GM21360 (cell line): ENCODE measurements around the gene S100A6.

Experiments used
- ATAC-seq: cut with Tn5 transposase; IDR thresholded peaks from one replicate; pipeline ENCODE4 v1.9.1; 2021; ENCODE audit warnings: mild to moderate bottlenecking, moderate library complexity; ENCODE audit not compliant: unreplicated experiment

Gene S100A6

DNA sequence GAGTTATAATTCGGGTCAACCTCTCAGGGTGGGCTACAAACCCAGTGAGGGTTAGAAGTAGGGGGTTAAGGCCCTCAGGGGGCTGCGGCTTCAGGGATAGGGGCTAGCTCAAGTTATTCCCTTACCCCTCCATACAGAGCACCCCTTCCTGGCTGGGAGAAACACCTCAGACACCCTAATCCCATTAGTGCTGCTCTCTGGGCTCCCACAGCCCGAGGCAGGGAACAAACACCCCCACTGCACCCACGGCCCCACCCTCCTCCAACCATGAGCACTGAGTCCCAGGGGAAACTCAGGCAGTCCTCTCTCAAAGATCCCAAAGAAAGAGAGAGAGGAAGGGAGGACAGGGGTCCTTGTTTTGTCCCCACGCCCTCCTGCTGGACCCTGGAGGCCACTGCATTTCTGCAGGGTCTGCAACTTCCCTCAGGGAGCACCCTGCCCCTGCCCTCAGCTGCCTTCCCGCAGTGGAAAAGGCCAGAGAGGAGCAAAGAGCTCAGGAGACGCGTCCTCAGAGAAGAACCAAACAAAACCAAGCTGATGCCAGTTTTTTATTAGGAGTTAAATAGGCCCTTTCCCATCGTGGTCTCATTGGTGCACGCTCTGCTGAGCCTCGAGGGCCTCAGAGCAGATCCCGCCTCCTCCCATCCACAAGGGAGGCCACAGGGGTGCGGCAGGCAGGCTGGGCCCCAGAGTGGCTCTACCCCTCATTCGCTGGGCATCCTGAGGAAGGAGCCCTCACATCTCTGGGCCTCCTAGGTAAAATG, 11.2 kb upstream of the S100A6 start:
- no peak for ATAC-seq

DNA sequence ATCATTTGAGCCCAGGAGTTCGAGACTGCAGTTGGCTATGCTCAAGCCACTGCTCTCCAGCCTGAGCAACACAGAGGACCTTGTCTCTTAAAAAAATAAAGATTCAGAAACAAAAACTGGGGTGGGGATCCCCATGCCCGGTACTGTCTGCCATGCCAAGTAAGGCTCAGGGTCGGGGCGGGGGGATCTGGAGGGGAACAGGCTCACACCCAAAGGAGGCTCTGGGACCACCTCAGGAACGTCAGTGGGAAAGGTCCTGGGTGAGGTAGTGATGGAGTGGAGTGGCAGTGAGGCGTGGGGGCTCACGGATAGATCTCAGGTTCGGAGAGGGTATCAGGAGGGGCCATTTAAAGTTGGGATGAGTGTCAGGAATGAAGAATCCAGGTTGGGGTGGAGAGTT, 10.6 kb upstream of the S100A6 start:
- ATAC-seq: no peak

DNA sequence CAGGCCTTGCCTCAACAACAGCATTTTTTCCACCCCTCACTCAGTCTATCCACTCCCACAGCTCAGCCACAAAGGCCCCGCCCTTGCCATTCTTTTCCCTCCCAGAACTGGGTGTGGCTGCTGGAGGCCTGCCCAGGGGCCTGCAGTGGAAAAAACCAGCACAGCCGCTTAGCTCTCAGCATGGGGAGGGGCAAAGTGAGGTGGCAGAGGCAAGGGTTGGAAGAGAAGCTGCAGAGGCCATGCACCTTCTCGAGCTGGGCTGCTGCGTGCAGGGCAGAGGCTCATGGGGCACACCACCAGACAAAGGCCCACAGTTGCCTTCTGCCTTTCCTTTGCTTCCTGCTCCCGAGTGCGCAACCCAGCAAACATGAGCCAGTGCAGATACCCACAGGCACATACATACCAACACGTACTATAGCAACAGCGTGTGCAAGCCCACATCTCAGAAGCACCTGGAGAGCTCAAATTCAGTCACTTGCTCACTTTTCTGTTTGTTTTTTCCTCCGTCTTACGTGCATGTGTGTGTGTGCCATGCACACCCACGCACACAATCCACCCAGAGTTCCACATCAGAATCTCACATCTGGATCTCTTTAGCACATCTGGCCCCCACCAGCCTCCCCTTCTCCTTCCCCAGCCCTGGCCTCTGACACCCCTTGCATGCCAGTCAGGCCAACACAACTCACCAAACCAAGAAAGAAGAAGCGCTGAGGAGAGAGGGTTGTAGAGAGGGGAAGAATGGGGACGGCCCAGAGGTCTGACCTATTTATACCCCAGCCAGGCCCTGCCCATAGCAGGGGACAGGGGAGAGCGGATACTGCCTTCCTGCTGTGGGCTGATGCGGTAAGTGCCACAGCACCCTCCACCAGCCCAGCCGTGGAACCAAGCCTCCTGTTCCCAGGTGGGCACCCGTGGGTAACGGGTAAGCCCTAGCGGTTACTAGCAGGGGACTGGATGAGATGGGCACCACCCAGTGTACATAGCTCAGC, 9.6 kb upstream of the S100A6 start, which contains the start of gene S100A4:
Gene S100A4, minus strand, starts transcription at position 740 of the 989 bp plus-strand sequence. CDS start 1,012 bp downstream, outside the sequence.
- no peak for ATAC-seq

GRCh38 chr1:153544453-153545066, 8.8 kb upstream of the S100A6 start:
- no peak for ATAC-seq

DNA sequence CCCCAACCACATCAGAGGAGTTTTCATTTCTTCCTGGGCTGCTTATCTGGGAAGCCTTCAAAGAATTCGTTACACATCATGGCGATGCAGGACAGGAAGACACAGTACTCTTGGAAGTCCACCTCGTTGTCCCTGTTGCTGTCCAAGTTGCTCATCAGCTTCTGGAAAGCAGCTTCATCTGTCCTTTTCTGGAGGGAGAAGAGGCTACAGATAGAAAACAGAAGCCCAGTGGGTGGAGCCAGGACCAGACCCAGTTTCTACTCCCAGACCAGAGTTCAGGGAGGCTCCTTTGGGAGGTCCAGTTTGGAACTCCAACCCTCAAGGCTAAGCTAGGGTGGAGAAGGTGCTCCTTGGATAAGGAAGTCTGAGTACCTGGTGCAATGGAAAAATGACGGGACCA, 7.9 kb upstream of the S100A6 start:
- no peak for ATAC-seq

GRCh38 chr1:153542956-153543711, 7.3 kb upstream of the S100A6 start:
- ATAC-seq: no peak

DNA sequence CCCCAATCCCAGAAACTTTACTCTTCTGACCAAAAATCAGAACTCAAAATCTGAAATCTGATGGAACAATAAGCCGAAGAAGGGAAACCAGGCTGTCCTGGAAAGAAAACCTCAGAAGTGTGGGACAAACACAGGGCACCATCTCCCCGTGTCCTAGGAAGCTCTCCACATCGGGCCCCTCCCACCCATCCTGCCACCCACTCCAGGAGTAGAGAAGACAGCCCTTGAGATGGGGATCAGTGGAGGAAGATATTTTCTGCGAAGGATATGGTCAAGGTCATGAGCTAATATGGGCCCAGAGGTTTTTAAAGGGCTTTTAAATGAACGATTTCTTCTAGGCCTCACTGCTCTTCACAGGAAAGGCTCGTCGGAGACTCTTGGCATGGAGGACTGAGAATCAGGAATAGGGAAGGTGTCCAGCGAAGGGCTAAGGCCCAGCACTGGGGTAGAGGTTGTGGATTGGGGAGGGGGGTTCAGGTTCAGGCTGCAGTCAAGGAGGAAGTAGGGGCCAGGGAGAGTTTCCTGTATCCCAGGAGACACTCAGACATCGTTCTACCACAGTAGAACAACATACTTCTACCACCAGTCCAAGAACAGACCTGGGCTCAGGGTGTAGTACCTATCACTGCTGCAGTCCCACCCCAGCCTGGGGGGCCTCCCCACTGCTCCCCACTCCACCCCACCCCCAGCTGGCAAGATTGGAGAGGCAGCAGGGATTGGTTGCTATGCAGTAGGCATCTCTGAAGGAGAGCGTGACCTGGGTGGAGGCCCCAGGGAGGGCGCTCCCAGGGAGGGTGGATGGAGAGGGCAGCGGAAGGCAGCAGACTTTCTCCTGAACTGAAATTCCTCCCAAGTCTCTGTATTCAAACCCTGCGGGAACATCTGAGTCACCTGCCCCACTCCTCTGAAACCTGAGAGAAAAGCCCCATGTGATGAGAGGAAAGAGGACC, 6.1 kb upstream of the S100A6 start:
- no peak for ATAC-seq

- ATAC-seq: no peak
Observed at GRCh38 chr1:153540394-153541361, 4.9 kb upstream of the S100A6 start, which contains the start of gene S100A5. Gene S100A5, minus strand, starts transcription at chr1:153540934. Its CDS starts 743 bp downstream, at chr1:153540191.

DNA sequence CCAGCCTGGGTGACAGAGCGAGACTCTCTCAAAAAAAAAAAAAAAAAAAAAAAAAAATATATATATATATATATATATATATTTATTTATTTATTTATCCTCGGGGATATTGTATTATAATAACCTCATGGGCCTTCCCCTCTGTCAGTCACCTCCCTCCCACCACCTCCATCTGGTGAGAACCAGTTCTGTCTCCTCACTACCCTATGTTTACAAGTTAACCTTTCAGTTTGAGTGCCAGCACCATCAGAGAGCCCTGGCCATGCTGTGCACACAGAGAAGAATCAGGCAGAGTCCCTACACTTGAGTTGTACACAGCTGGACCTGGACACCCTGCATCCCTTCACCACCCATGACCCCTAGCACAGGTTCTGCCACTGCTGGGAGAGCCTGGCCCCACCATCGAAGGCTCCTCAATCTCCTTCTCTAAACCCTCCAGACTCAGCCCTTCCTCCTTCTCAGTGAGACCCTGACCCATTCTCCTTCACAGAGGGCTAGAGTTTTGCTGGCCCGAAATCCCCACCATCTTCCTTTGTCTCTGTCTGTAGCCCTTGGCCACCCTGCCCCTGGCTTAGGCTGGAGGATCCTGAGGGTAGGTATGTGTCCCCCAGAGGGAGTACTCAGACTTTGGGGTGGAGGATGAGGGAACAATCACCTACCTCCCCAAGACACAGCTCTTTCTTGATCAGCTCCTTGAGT, 3.8 kb upstream of the S100A6 start:
- ATAC-seq: no peak

GRCh38 chr1:153538315-153538821, 2.6 kb upstream of the S100A6 start:
- no peak for ATAC-seq

- no peak for ATAC-seq
Observed at GRCh38 chr1:153537376-153537730, 1.6 kb upstream of the S100A6 start.

DNA sequence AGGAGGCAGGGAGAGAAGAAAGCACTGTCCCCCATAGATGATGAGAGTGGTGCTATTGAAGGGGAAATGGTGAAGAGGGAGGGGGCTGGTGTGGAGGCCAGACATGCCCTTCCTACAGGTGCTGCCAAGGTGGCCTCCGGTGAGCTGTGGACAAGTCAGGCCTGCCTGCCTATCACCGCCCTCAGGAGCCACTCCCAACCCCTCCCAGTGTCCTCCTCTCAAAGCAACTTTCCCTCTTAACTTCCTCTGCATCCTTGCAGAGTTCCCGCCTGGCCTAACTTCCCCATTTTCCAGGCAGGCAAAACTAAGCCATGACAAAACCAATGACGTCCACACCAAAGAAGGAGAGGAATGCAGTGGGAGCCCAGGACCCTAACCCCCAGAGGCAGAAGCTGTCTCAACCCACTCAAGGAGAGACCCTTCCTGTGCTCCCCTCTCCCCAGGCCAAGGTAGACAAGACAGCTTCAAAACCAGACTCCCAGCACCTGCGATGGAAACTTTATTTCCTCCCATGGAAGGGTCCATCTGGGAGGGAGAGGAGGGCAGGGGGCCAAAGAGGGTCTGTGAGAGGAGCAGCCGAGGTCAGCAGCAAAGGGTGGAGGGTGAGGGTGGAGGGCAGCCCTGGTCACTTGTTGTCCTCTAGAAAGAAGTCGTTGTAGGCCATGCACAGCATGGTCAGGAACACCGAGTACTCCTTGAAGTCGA, 1.0 kb upstream of the S100A6 start:
- ATAC-seq: no peak

GRCh38 chr1:153536012-153536670, 350 bp upstream of the S100A6 start:
- ATAC-seq: no peak

- ATAC-seq: no peak
Observed at GRCh38 chr1:153534925-153535241, 908 bp downstream of the S100A6 start.

GRCh38 chr1:153534226-153534924, 1.4 kb downstream of the S100A6 start:
- ATAC-seq: no peak

DNA sequence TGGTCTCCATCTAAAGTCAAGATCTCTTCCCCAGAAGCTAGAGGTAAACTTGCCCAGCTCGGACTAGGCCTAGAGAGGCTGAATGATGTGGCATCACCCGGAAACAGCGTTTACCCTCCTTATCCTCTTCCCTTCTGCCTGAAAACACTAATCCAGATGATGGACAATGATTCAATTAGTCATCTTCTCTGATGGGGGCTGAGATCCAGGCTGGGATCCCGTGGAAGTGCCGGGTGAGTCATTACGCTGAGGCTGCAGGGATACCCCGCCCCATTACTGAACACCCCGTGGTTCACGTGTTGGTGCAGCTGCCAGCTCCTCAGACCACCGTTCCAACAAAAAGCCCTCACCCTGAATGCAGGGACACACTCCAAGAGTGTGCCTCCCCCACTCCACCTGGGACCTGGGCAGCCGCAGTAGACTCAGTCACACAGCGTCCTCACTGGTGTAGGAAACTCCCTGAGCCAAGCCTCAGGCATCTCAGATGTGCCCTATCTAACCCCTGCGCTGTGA, 2.0 kb downstream of the S100A6 start:
- no peak for ATAC-seq
